Keratinocyte (primary cell): ENCODE measurements around the gene ZBTB45. TPM values are rescaled to one million over a fixed set of nuclear protein-coding genes. Genes with fewer than 3 reads are reported as not detected.

ENCODE experiments used
- DNase-seq: peaks from one replicate; pipeline ENCODE4 v3.0.0-alpha.2; 2011; ENCODE audit warnings: low read depth, missing footprints, low spot score
- FAIRE-seq: peaks from 2 replicates; lab custom pipeline; 2011; peaks lifted over from hg19 to GRCh38; lab: Jason Lieb, UNC
- H2AFZ ChIP-seq: 2 replicates; pipeline ENCODE4 v1.6.0; 2012; ENCODE audit warnings: low read length, control low read depth, inconsistent platforms; ENCODE audit not compliant: control insufficient read depth
- H3K27ac ChIP-seq: 2 replicates; pipeline ENCODE4 v1.5.1; 2011; ENCODE audit warnings: low read length; ENCODE audit not compliant: control insufficient read depth, insufficient read depth
- H3K27me3 ChIP-seq: 3 replicates; pipeline ENCODE4 v1.6.0; 2011; ENCODE audit warnings: low read length; ENCODE audit not compliant: control insufficient read depth, insufficient read depth; ENCODE audit errors: extremely low read depth
- H3K36me3 ChIP-seq, 2 experiments: 2 replicates in 1 of 2; 3 replicates in 1 of 2; pipeline ENCODE4 v1.5.1; 2011; ENCODE audit warnings: low read length in 2 of 2, mild to moderate bottlenecking in 1 of 2; ENCODE audit not compliant: control insufficient read depth in 2 of 2, insufficient read depth in 2 of 2; ENCODE audit errors: extremely low read depth in 1 of 2
- H3K4me1 ChIP-seq: 3 replicates; pipeline ENCODE4 v1.5.1; 2011; ENCODE audit warnings: low read length; ENCODE audit not compliant: control insufficient read depth, insufficient read depth; ENCODE audit errors: extremely low read depth
- H3K4me2 ChIP-seq: 3 replicates; pipeline ENCODE4 v1.6.0; 2011; ENCODE audit warnings: low read depth, low read length; ENCODE audit not compliant: control insufficient read depth, insufficient read depth; ENCODE audit errors: extremely low read depth
- H3K4me3 ChIP-seq, 3 experiments: fragments of 200-600 bp in 1 of 3; sonication (generic) in 1 of 3; 2 replicates in 2 of 3; 3 replicates in 1 of 3; pipeline ENCODE4 v1.5.1; 2011 to 2016; ENCODE audit warnings: low read length in 3 of 3, mild to moderate bottlenecking in 3 of 3, control low read depth in 2 of 3, inconsistent platforms in 1 of 3, low read depth in 1 of 3, mixed read lengths in 1 of 3, mixed run types in 1 of 3, moderate library complexity in 1 of 3; ENCODE audit not compliant: control insufficient read depth in 2 of 3, insufficient read depth in 2 of 3; ENCODE audit errors: extremely low read depth in 1 of 3
- H3K79me2 ChIP-seq: 2 replicates; pipeline ENCODE4 v1.6.0; 2012; ENCODE audit warnings: low read length; ENCODE audit not compliant: control insufficient read depth, insufficient read depth
- H3K9ac ChIP-seq: 3 replicates; pipeline ENCODE4 v1.6.0; 2011; ENCODE audit warnings: low read length; ENCODE audit not compliant: control insufficient read depth, insufficient read depth; ENCODE audit errors: extremely low read depth
- H3K9me1 ChIP-seq: 3 replicates; pipeline ENCODE4 v1.6.0; 2011; ENCODE audit warnings: low read length; ENCODE audit not compliant: control insufficient read depth, insufficient read depth; ENCODE audit errors: extremely low read depth
- H3K9me3 ChIP-seq: 2 replicates; pipeline ENCODE4 v1.5.1; 2012; ENCODE audit warnings: low read depth, low read length; ENCODE audit not compliant: control insufficient read depth
- H4K20me1 ChIP-seq: 3 replicates; pipeline ENCODE4 v1.6.0; 2011; ENCODE audit warnings: low read length; ENCODE audit not compliant: control insufficient read depth, insufficient read depth; ENCODE audit errors: extremely low read depth
- EZH2 ChIP-seq: IDR thresholded peaks from one replicate; pipeline ENCODE4 v1.6.1; 2012; ENCODE audit warnings: inconsistent platforms, mild to moderate bottlenecking, low read length, moderate library complexity
- dilution Hi-C: fragments of 300-500 bp; cut with MboI; formaldehyde crosslinking; loops from one replicate; pipeline ENCODE4 v1.7.0; 2020; ENCODE audit warnings: low sequenced_read_pairs; ENCODE audit not compliant: extremely low pct_ligation_motif_present
- polyA plus RNA-seq, 5 experiments: library from polyadenylated mRNA; depleted of rRNA in 3 of 5; stranded (reverse) in 3 of 5; stranded (forward) in 1 of 5; unstranded in 1 of 5; fragments of >200 nt; gene quantifications; 1 replicate in 1 of 5; 2 replicates in 3 of 5; 3 replicates in 1 of 5; pipeline versions ENCODE4 v1.2.1 to v1.2.3, GENCODE V29; 2011 to 2012; ENCODE audit warnings: missing spikeins in 2 of 5, low read depth in 1 of 5, low replicate concordance in 1 of 5
- TF ChIP-seq, protein P1 (sequence below), 3 experiments: IDR thresholded peaks in 1 of 3; conservative IDR thresholded peaks in 1 of 3; optimal IDR thresholded peaks in 1 of 3; 2 replicates in 2 of 3; 3 replicates in 1 of 3; pipeline versions ENCODE3 to v1.5.1; 2011; ENCODE audit warnings: low read length in 3 of 3, mild to moderate bottlenecking in 3 of 3, moderate library complexity in 2 of 3, control low read depth in 1 of 3, inconsistent platforms in 1 of 3; ENCODE audit not compliant: insufficient read depth in 2 of 3; ENCODE audit errors: extremely low read depth in 1 of 3

The ZBTB45 gene
- polyA plus RNA-seq, 1 donor (not counting 4 experiments of a cell fraction or from before 2014, with no cell fraction given) = 3.1 TPM

- TF ChIP-seq, protein P1, sequence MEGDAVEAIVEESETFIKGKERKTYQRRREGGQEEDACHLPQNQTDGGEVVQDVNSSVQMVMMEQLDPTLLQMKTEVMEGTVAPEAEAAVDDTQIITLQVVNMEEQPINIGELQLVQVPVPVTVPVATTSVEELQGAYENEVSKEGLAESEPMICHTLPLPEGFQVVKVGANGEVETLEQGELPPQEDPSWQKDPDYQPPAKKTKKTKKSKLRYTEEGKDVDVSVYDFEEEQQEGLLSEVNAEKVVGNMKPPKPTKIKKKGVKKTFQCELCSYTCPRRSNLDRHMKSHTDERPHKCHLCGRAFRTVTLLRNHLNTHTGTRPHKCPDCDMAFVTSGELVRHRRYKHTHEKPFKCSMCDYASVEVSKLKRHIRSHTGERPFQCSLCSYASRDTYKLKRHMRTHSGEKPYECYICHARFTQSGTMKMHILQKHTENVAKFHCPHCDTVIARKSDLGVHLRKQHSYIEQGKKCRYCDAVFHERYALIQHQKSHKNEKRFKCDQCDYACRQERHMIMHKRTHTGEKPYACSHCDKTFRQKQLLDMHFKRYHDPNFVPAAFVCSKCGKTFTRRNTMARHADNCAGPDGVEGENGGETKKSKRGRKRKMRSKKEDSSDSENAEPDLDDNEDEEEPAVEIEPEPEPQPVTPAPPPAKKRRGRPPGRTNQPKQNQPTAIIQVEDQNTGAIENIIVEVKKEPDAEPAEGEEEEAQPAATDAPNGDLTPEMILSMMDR (optimal IDR thresholded peaks at IDR 0.05 in 1 of 3, IDR thresholded peaks at IDR 0.05 in 1 of 3, conservative IDR thresholded peaks at IDR 0.05 in 1 of 3; ENCODE audit: extremely low read depth in 1 of 3, insufficient read depth in 2 of 3, low read length in 3 of 3) = no peak
- no peak for TF ChIP-seq EZH2
- no peaks in the 10 kb centered on the region for H4K20me1 ChIP-seq
- H3K9me3 ChIP-seq = no peaks in the 10 kb centered on the region
- no peak overlapping the region for H2AFZ ChIP-seq
- peaks cover 7 to 10% of the 10 kb centered on the region in 2 experiments for H3K36me3 ChIP-seq
- DNase-seq (no peak), FAIRE-seq (no peak)
- H3K9ac ChIP-seq = no peak overlapping the region
- no peak overlapping the region for H3K27ac ChIP-seq
- no peak overlapping the region for H3K4me2 ChIP-seq
- dilution Hi-C loops = no loop called here
- H3K4me1 ChIP-seq = peaks cover 15% of the 10 kb centered on the region
- H3K9me1 ChIP-seq = no peaks in the 10 kb centered on the region
- H3K4me3 ChIP-seq = no peak overlapping the region
- no peaks in the 10 kb centered on the region for H3K27me3 ChIP-seq
- H3K79me2 ChIP-seq = no peaks in the 10 kb centered on the region
Measured at GRCh38 chr19:58477871-58478270, 41.7 kb downstream of the ZBTB45 start.

DNA sequence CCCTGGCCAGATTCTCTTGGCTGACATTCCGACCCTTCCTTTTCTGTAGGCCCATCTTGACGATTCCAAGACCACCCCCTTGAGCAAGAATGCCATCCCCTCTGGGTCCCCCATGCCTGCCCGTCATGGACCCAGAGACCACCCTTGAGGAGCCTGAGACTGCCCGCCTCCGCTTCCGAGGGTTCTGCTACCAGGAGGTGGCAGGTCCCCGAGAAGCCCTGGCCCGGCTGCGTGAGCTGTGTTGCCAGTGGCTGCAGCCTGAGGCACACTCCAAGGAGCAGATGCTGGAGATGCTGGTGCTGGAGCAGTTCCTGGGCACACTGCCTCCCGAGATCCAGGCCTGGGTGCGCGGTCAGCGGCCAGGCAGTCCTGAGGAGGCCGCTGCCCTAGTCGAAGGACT is 42.5 kb downstream of the ZBTB45 start:
- dilution Hi-C loops = no loop called here
- Histone ChIP-seq H3K79me2 (no peaks in the 10 kb centered on the region), H3K27ac (no peak overlapping the region), H3K4me3 (peak overlapping the region in 1 of 3 experiments; percentile 68), H3K9ac (no peak overlapping the region), H3K4me1 (peaks cover 15% of the 10 kb centered on the region), H3K27me3 (no peaks in the 10 kb centered on the region), H3K9me1 (no peaks in the 10 kb centered on the region), H4K20me1 (no peaks in the 10 kb centered on the region), H2AFZ (no peak overlapping the region), H3K9me3 (no peaks in the 10 kb centered on the region), H3K36me3 (peaks cover 7 to 14% of the 10 kb centered on the region in 2 experiments), H3K4me2 (peak overlapping the region; percentile 91)
- FAIRE-seq (no peak), DNase-seq (no peak)
- no peak for TF ChIP-seq EZH2
- TF ChIP-seq, protein P1 (optimal IDR thresholded peaks at IDR 0.05 in 1 of 3, IDR thresholded peaks at IDR 0.05 in 1 of 3, conservative IDR thresholded peaks at IDR 0.05 in 1 of 3; ENCODE audit: extremely low read depth in 1 of 3, insufficient read depth in 2 of 3, low read length in 3 of 3) = no peak
